Measurements from ENCODE around the gene PLAA.

GRCh38 chr9:26955921-26956859 is 9.1 kb upstream of the PLAA start, which contains the start of gene IFT74:
- TF ChIP-seq EZH2 (IDR thresholded peaks at IDR 0.05; ENCODE audit: insufficient read depth, poor library complexity, severe bottlenecking) (no peak), EZH2phosphoT487 (IDR thresholded peaks at IDR 0.05; ENCODE audit: insufficient read depth, low read depth) (no peak)
